Left ventricle myocardium inferior (tissue), 1 donor: Measurements from ENCODE around the gene TK1. TPM values are rescaled to one million over a fixed set of nuclear protein-coding genes. Genes with fewer than 3 reads are reported as not detected.
A peak's percentile ranks its signal among the peaks of the same experiment; 100 is the strongest.

Experiments
- DNase-seq: peaks from one replicate; pipeline ENCODE4 v3.0.0-alpha.2; 2020
- H3K27ac ChIP-seq: fragments of 200-600 bp; replicated peaks from 2 replicates; pipeline ENCODE4 v1.8.0; 2021
- H3K27me3 ChIP-seq: fragments of 200-600 bp; 2 replicates; pipeline ENCODE4 v1.8.0; 2021; ENCODE audit warnings: low read depth
- H3K36me3 ChIP-seq: fragments of 200-600 bp; 2 replicates; pipeline ENCODE4 v1.8.0; 2021
- H3K4me1 ChIP-seq: fragments of 200-600 bp; 2 replicates; pipeline ENCODE4 v1.8.0; 2021
- H3K4me3 ChIP-seq: fragments of 200-600 bp; 2 replicates; pipeline ENCODE4 v1.8.0; 2021; ENCODE audit warnings: mild to moderate bottlenecking, moderate library complexity
- H3K9me3 ChIP-seq: fragments of 200-600 bp; replicated peaks from 2 replicates; pipeline ENCODE4 v1.8.0; 2021
- CTCF ChIP-seq: fragments of 200-600 bp; IDR thresholded peaks from 2 replicates; pipeline ENCODE4 v1.8.0; 2021; ENCODE audit warnings: antibody characterized with exemption, mild to moderate bottlenecking, borderline replicate concordance
- intact Hi-C: fragments of 100-400 bp; cut with micrococcal nuclease; formaldehyde crosslinking; loops from one replicate; pipeline ENCODE4 v1.11.0; 2022
- total RNA-seq: library from RNA; stranded (reverse); fragmentation: NEBNext Ultra II Directional; extraction: Animal tissue kit (Norgen Biotek cat#: 25700); gene quantifications from one replicate; pipeline ENCODE4 v1.2.1, GENCODE V29; 2021
- donor health status: DM: no; HTN: yes; CAD: no; lungs with severe emphysema.

Gene TK1
- total RNA-seq, 1 donor from 2014 or later, result 1.8 TPM

DNA sequence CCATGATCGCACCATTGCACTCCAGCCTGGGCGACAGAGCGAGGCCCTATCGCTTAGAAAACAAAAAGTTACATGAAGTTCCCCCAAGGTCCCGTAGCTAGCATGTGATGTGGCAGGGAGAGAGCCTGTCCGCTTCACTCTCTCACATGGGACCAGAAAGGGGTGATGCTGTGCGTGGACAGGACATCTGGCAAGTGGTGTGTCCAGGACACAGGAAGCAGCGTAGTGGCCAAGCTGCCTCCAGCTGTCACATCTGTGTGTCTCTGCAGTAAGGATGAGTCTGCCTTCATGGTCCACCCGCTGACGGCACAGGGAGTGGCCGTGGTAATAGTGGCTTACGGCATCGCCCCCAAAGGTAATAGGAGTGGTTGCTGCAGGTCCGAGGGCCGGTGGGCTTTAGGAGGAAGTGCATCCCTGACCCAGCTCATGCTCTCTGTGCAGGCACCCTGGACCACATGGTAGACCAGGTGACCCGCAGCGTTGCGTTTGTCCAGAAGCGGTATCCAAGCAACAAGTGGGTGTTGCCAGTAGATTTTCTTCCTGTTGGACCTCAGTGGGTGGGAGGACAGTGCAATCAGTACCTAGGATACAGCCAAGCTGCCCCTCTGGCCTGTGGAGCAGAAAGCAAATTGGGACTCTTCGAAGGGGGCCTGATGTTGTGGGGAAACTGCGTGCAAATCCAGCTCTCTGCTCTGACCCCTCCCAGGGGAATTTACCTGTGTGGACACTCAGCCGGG, 17.7 kb upstream of the TK1 start:
- TF ChIP-seq CTCF, result no peak
- peaks cover 15% of the 10 kb centered on the region for H3K36me3 ChIP-seq
- intact Hi-C loops, result no loop called here

GRCh38 chr17:78202666-78203065, 15.8 kb upstream of the TK1 start:
- H3K27me3 ChIP-seq, result no peaks in the 10 kb centered on the region
- H3K9me3 ChIP-seq, result no peaks in the 10 kb centered on the region
- peaks cover 21% of the 10 kb centered on the region for H3K36me3 ChIP-seq
- no peak for DNase-seq
- peak overlapping the region; percentile 17 for H3K4me3 ChIP-seq
- peaks cover 4% of the 10 kb centered on the region for H3K4me1 ChIP-seq
- no peak for TF ChIP-seq CTCF
- H3K27ac ChIP-seq, result peak overlapping the region; percentile 68
- intact Hi-C loops, result no loop called here

More for the DNA sequence above, 17.7 kb upstream of the TK1 start:
- Histone ChIP-seq H3K27me3 (no peaks in the 10 kb centered on the region), H3K4me3 (no peak overlapping the region), H3K9me3 (no peaks in the 10 kb centered on the region), H3K27ac (no peak overlapping the region), H3K4me1 (peaks cover 4% of the 10 kb centered on the region)
- no peak for DNase-seq

DNA sequence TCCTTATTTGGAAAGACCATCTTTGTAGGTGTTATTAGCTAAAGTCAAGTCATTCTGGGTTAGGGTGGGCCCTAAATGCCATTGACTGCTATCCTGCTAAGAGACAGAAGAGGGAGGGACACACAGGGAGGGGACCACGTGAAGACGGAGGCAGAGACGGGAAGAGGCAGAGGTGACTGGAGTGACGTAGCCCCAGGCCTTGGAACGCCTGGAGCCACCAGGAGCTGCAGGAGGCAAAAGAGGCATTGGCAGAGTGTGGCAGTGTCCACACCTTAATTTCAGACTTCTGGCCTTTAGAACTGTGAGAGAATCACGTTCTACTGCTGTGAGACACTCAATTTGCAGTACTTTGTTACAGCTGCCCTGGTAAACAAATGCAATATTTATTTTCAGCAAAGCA, 13.6 kb upstream of the TK1 start:
- H3K9me3 ChIP-seq, result no peaks in the 10 kb centered on the region
- no peak overlapping the region for H3K27ac ChIP-seq
- intact Hi-C loops, result no loop called here
- DNase-seq, result no peak
- no peak for TF ChIP-seq CTCF
- H3K36me3 ChIP-seq, result peaks cover 34% of the 10 kb centered on the region
- peaks cover 15% of the 10 kb centered on the region for H3K4me1 ChIP-seq
- H3K4me3 ChIP-seq, result no peak overlapping the region
- no peaks in the 10 kb centered on the region for H3K27me3 ChIP-seq

DNA sequence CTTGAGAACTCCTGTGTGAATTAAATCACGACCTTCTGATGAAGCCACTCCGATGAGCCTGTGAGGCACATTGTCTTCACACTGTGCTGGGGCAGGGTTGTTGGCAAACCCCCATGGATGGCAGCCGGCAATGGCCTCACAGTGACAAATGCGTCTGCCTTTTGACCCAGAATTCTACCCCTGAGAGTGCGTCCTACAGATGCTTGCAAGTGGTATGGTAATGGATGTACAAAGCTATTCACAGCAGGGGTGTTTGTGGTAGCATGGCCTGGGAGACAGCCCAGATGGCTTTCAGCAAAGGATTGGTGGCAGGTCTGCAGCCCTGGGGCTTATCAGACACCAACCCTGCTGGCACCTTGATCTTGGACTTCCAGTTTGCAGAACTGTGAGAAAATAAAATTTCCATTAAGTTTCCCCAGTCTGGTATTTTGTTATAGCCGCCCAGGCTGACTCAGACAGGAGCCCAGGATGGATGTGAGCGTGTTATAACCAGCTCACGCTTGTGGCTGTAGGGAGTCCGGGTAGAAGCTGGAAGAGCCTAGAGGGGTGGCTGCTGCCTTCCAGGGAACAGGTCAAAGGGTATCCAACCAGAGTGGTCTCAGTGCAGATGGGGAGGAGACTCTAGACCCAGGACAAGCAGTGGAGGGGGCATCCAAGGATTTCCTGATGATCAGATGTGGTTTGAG, 10.4 kb upstream of the TK1 start:
- Histone ChIP-seq H3K27ac (peak overlapping the region; percentile 61), H3K4me3 (no peak overlapping the region), H3K36me3 (peaks cover 40% of the 10 kb centered on the region), H3K4me1 (peaks cover 12% of the 10 kb centered on the region), H3K9me3 (no peaks in the 10 kb centered on the region), H3K27me3 (no peaks in the 10 kb centered on the region)
- no peak for TF ChIP-seq CTCF
- peak; percentile 42 for DNase-seq
- intact Hi-C loops, result no loop called here

GRCh38 chr17:78196716-78197115, 9.9 kb upstream of the TK1 start:
- DNase-seq, result no peak
- TF ChIP-seq CTCF, result no peak
- H3K9me3 ChIP-seq, result no peaks in the 10 kb centered on the region
- H3K36me3 ChIP-seq, result peaks cover 44% of the 10 kb centered on the region
- H3K27me3 ChIP-seq, result no peaks in the 10 kb centered on the region
- H3K27ac ChIP-seq, result peak overlapping the region; percentile 61
- peaks cover 11% of the 10 kb centered on the region for H3K4me1 ChIP-seq
- H3K4me3 ChIP-seq, result no peak overlapping the region
- intact Hi-C loops, result no loop called here
